KMS-11 (cell line): ENCODE data around the gene STPG2.

Source experiments
- H2AFZ ChIP-seq: fragments of 200-600 bp; sonication (generic); 2 replicates; pipeline ENCODE4 v1.6.1; 2016; ENCODE audit warnings: antibody characterized with exemption, mixed run types, low read depth
- H3K27ac ChIP-seq: fragments of 200-600 bp; sonication (generic); 2 replicates; pipeline ENCODE4 v1.6.1; 2016; ENCODE audit warnings: mild to moderate bottlenecking, mixed run types
- H3K27me3 ChIP-seq: fragments of 200-600 bp; sonication (generic); 2 replicates; pipeline ENCODE4 v1.6.1; 2017; ENCODE audit warnings: mild to moderate bottlenecking, low read depth, mixed run types, moderate library complexity; ENCODE audit not compliant: insufficient read depth
- H3K36me3 ChIP-seq: fragments of 200-600 bp; sonication (generic); 2 replicates; pipeline ENCODE4 v1.6.1; 2017; ENCODE audit warnings: mild to moderate bottlenecking, mixed run types; ENCODE audit not compliant: insufficient read depth
- H3K4me1 ChIP-seq: fragments of 200-600 bp; sonication (generic); 2 replicates; pipeline ENCODE4 v1.6.1; 2016; ENCODE audit warnings: mild to moderate bottlenecking, low read depth, mixed run types; ENCODE audit not compliant: poor library complexity, severe bottlenecking
- H3K4me2 ChIP-seq: fragments of 200-600 bp; sonication (generic); 2 replicates; pipeline ENCODE4 v1.7.0; 2016; ENCODE audit warnings: mild to moderate bottlenecking, mixed run types
- H3K4me3 ChIP-seq: fragments of 200-600 bp; sonication (generic); IDR thresholded peaks from 2 replicates; pipeline ENCODE4 v1.6.1; 2017; ENCODE audit warnings: low read depth, low read length, mixed read lengths; ENCODE audit not compliant: insufficient read depth
- H3K79me2 ChIP-seq: fragments of 200-600 bp; sonication (generic); 2 replicates; pipeline ENCODE4 v1.6.1; 2016; ENCODE audit warnings: low read depth, mixed run types; ENCODE audit not compliant: insufficient read depth
- H3K9ac ChIP-seq: fragments of 200-600 bp; sonication (generic); 2 replicates; pipeline ENCODE4 v1.6.1; 2016; ENCODE audit warnings: mild to moderate bottlenecking, mixed run types
- H4K20me1 ChIP-seq: fragments of 200-600 bp; sonication (generic); 2 replicates; pipeline ENCODE4 v1.6.1; 2016; ENCODE audit warnings: mild to moderate bottlenecking, mixed run types; ENCODE audit not compliant: insufficient read depth
- TF ChIP-seq, protein P1 (sequence below): fragments of 200-600 bp; sonication (generic); conservative IDR thresholded peaks from 2 replicates; pipeline ENCODE4 v1.6.1; 2017; ENCODE audit warnings: low read depth, mild to moderate bottlenecking, antibody characterized with exemption, low read length, moderate library complexity, mixed read lengths

Gene STPG2

DNA sequence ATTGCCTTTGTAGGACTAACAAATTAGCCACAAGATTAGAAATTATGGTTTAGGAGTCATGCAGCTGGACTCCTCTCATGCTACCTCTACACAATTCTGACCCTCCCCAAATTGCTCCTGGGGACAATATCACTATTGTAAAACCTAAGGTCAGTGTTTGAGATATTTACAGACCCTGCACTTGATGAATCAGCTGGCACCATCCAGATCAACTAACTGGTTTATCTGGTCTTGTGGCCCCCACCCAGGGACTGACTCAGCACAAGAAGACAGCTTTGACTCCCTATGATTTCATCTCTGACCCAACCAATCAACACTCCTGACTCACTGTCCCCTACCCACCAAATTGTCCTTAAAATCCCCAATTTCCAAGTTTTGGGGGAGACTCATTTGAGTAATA is 192.4 kb downstream of the STPG2 start:
- no peak overlapping the region for H3K4me3 ChIP-seq

DNA sequence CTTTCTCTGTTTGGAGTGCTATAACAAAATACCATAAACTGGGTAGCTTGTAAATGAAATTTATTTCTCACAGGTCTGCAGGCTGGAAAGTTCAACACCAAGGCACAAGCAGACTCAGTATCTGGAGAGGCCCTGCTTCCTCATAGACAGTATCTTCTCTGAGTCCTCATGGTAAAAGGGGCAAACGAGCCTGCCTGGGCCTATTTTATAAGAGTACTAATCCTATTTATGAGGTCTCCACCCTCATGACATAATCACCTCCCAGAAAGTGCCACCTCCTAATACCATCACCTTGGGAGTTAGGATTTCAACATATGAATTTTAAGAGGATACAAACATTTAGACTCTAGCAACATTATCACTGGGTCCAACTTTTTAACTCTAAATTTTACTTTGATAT is 200.3 kb downstream of the STPG2 start:
- Histone ChIP-seq H3K4me3 (no peak overlapping the region), H3K9ac (no peak overlapping the region), H3K27ac (no peak overlapping the region), H2AFZ (no peak overlapping the region), H4K20me1 (no peaks in the 10 kb centered on the region), H3K4me2 (no peak overlapping the region), H3K36me3 (no peaks in the 10 kb centered on the region), H3K27me3 (no peaks in the 10 kb centered on the region), H3K79me2 (no peaks in the 10 kb centered on the region), H3K4me1 (no peaks in the 10 kb centered on the region)
- TF ChIP-seq, protein P1, sequence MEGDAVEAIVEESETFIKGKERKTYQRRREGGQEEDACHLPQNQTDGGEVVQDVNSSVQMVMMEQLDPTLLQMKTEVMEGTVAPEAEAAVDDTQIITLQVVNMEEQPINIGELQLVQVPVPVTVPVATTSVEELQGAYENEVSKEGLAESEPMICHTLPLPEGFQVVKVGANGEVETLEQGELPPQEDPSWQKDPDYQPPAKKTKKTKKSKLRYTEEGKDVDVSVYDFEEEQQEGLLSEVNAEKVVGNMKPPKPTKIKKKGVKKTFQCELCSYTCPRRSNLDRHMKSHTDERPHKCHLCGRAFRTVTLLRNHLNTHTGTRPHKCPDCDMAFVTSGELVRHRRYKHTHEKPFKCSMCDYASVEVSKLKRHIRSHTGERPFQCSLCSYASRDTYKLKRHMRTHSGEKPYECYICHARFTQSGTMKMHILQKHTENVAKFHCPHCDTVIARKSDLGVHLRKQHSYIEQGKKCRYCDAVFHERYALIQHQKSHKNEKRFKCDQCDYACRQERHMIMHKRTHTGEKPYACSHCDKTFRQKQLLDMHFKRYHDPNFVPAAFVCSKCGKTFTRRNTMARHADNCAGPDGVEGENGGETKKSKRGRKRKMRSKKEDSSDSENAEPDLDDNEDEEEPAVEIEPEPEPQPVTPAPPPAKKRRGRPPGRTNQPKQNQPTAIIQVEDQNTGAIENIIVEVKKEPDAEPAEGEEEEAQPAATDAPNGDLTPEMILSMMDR, result no peak

More for the DNA sequence above, 192.4 kb downstream of the STPG2 start:
- H3K4me2 ChIP-seq, result no peak overlapping the region
- TF ChIP-seq, protein P1, result no peak
- H3K9ac ChIP-seq, result no peak overlapping the region
- H3K79me2 ChIP-seq, result no peaks in the 10 kb centered on the region
- H2AFZ ChIP-seq, result no peak overlapping the region
- no peaks in the 10 kb centered on the region for H3K27me3 ChIP-seq
- peaks cover 30% of the 10 kb centered on the region for H3K4me1 ChIP-seq
- H3K27ac ChIP-seq, result no peak overlapping the region
- H4K20me1 ChIP-seq, result no peaks in the 10 kb centered on the region
- no peaks in the 10 kb centered on the region for H3K36me3 ChIP-seq

DNA sequence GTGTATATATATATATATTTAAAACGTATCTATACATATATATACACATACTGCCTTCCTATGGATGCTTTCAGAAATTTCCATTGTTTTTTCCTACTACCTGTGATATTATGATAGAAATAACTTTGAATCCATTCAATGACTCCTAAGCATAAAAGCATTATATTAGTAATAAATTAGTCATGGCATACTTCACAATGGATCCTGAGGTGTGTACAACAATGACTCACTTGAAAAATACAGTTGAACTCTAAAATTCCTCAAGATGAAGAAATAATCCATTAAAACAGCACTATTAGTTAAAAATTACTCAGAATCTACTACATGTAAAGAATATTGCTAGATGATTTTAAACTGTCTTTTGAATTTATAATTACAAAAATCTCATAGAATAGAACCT is 201.1 kb downstream of the STPG2 start:
- Histone ChIP-seq H2AFZ (no peak overlapping the region), H3K4me1 (no peaks in the 10 kb centered on the region), H3K79me2 (no peaks in the 10 kb centered on the region), H3K36me3 (no peaks in the 10 kb centered on the region), H3K9ac (no peak overlapping the region), H3K4me2 (no peak overlapping the region), H3K27me3 (no peaks in the 10 kb centered on the region), H3K27ac (no peak overlapping the region), H4K20me1 (no peaks in the 10 kb centered on the region), H3K4me3 (no peak overlapping the region)
- TF ChIP-seq, protein P1, result no peak

DNA sequence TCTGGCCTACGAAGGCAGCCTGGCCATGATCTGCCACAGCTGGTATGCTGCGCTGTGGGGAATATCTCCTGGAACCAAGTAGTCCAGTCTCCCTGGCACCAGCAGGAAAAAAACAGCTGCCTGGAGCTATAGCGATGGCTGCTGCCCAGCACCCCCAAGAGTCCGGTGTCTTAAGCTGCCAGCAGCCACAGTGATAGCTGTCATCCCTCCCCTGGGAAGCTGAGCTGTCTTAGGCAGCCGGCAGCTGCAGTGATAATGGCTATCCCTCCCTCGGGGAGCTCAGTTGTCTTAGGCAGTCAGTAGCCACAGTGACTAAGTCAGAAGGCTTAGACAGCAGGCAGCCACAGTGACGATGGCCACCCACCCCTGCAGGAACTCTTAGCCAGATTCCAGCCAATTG is 205.1 kb downstream of the STPG2 start:
- Histone ChIP-seq H3K4me1 (no peaks in the 10 kb centered on the region), H3K36me3 (no peaks in the 10 kb centered on the region), H3K4me3 (no peak overlapping the region), H2AFZ (no peak overlapping the region), H3K27ac (no peak overlapping the region), H4K20me1 (no peaks in the 10 kb centered on the region), H3K4me2 (no peak overlapping the region), H3K79me2 (no peaks in the 10 kb centered on the region), H3K9ac (no peak overlapping the region), H3K27me3 (no peaks in the 10 kb centered on the region)
- TF ChIP-seq, protein P1, result no peak
